ENCODE data around the gene APOBR. TPM values are rescaled to one million over a fixed set of nuclear protein-coding genes. Genes with fewer than 3 reads are reported as not detected.

The APOBR gene
- total and polyA plus RNA-seq, 2 of the 13 experiments (the other 11 are each of a cell fraction or from before 2014, with no cell fraction given) = 0.03 TPM; not detected in 1

- no peak for TF ChIP-seq SNAPC2 (CRISPR knock-in tag; IDR thresholded peaks at IDR 0.05)
- TF ChIP-seq ZNF280B (CRISPR knock-in tag; IDR thresholded peaks at IDR 0.05; ENCODE audit: borderline replicate concordance) = no peak
- no peak for TF ChIP-seq SIX1 (CRISPR knock-in tag; IDR thresholded peaks at IDR 0.05; ENCODE audit: borderline replicate concordance)
- no peak for TF ChIP-seq ZNF772 (CRISPR knock-in tag; IDR thresholded peaks at IDR 0.05)
- TF ChIP-seq REPIN1 (CRISPR knock-in tag; IDR thresholded peaks at IDR 0.05; ENCODE audit: borderline replicate concordance, low read depth) = no peak
- no peak for TF ChIP-seq ZFP1 (CRISPR knock-in tag; IDR thresholded peaks at IDR 0.05)
- no peak for TF ChIP-seq ATF1 (CRISPR knock-in tag; IDR thresholded peaks at IDR 0.05)
- no peak for TF ChIP-seq ZNF496 (CRISPR knock-in tag; IDR thresholded peaks at IDR 0.05; ENCODE audit: insufficient replicate concordance)
- TF ChIP-seq PRDM4 (CRISPR knock-in tag; IDR thresholded peaks at IDR 0.05; ENCODE audit: borderline replicate concordance) = no peak
- no peak for TF ChIP-seq ZNF552 (CRISPR knock-in tag; IDR thresholded peaks at IDR 0.05; ENCODE audit: borderline replicate concordance)
- TF ChIP-seq PHB2 (IDR thresholded peaks at IDR 0.05; ENCODE audit: partially characterized antibody) = no peak
- no peak for TF ChIP-seq ZSCAN30 (CRISPR knock-in tag; IDR thresholded peaks at IDR 0.05)
- TF ChIP-seq NCOA1 (CRISPR knock-in tag; IDR thresholded peaks at IDR 0.05) = no peak
- no peak for TF ChIP-seq ATF3 (CRISPR knock-in tag; IDR thresholded peaks at IDR 0.05)
- no peak for TF ChIP-seq ZBTB1 (CRISPR knock-in tag; IDR thresholded peaks at IDR 0.05; ENCODE audit: borderline replicate concordance)
- no peak for TF ChIP-seq ZMAT5 (CRISPR knock-in tag; IDR thresholded peaks at IDR 0.05; ENCODE audit: borderline replicate concordance, low read depth)
- no peak for TF ChIP-seq RARG (CRISPR knock-in tag; IDR thresholded peaks at IDR 0.05; ENCODE audit: low read depth)
- no peak for TF ChIP-seq NONO (IDR thresholded peaks at IDR 0.05)
- no peak for TF ChIP-seq NONO (CRISPR knock-in tag; conservative IDR thresholded peaks at IDR 0.05)
- TF ChIP-seq ZNF207 (IDR thresholded peaks at IDR 0.05; ENCODE audit: borderline replicate concordance) = no peak
- no peak for TF ChIP-seq FOXM1 (CRISPR knock-in tag; IDR thresholded peaks at IDR 0.05)
- TF ChIP-seq ZNF446 (CRISPR knock-in tag; IDR thresholded peaks at IDR 0.05) = no peak
- peak; percentile 39; the same call in 1 of the 2 replicates for TF ChIP-seq YEATS4 (CRISPR knock-in tag; IDR thresholded peaks at IDR 0.05; ENCODE audit: borderline replicate concordance)
- TF ChIP-seq PRPF4 (IDR thresholded peaks at IDR 0.05; ENCODE audit: low read depth, low read length, poor library complexity, severe bottlenecking) = no peak
- TF ChIP-seq ZBTB8A (CRISPR knock-in tag; IDR thresholded peaks at IDR 0.05; ENCODE audit: borderline replicate concordance, low read depth) = no peak
- no peak for TF ChIP-seq AGO2 (optimal IDR thresholded peaks at IDR 0.05; ENCODE audit: low read depth, low read length)
- TF ChIP-seq EED (CRISPR knock-in tag; IDR thresholded peaks at IDR 0.05) = no peak
- TF ChIP-seq NR0B2 (CRISPR knock-in tag; IDR thresholded peaks at IDR 0.05) = no peak
Measured at GRCh38 chr16:28528463-28528867, 34.0 kb downstream of the APOBR start (continued).

All from HepG2 (cell line).